Peyer's patch (tissue), 4 donors: ENCODE results near the gene MISP.

Experiments
- POLR2A ChIP-seq, 2 donors: fragments of 450-650 bp; IDR thresholded peaks; one replicate each; pipeline ENCODE4 v1.5.1; 2017; ENCODE audit warnings: antibody characterized with exemption in 2 of 2, mild to moderate bottlenecking in 2 of 2, moderate library complexity in 2 of 2
- TF ChIP-seq, protein P1 (sequence below), 6 experiments: fragments of 450-650 bp in 4 of 6; fragments of 200-600 bp in 2 of 6; sonication (generic) in 1 of 6; IDR thresholded peaks; one replicate each; pipeline ENCODE4 v1.5.1; 2017 to 2019; ENCODE audit warnings: antibody characterized with exemption in 6 of 6, mild to moderate bottlenecking in 3 of 6, moderate library complexity in 1 of 6

GRCh38 chr19:722553-723101, 28.3 kb upstream of the MISP start:
- no peak for TF ChIP-seq POLR2A (IDR thresholded peaks at IDR 0.05)
- TF ChIP-seq, protein P1, sequence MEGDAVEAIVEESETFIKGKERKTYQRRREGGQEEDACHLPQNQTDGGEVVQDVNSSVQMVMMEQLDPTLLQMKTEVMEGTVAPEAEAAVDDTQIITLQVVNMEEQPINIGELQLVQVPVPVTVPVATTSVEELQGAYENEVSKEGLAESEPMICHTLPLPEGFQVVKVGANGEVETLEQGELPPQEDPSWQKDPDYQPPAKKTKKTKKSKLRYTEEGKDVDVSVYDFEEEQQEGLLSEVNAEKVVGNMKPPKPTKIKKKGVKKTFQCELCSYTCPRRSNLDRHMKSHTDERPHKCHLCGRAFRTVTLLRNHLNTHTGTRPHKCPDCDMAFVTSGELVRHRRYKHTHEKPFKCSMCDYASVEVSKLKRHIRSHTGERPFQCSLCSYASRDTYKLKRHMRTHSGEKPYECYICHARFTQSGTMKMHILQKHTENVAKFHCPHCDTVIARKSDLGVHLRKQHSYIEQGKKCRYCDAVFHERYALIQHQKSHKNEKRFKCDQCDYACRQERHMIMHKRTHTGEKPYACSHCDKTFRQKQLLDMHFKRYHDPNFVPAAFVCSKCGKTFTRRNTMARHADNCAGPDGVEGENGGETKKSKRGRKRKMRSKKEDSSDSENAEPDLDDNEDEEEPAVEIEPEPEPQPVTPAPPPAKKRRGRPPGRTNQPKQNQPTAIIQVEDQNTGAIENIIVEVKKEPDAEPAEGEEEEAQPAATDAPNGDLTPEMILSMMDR (IDR thresholded peaks at IDR 0.05) = no peak
